Thyroid gland (tissue), 4 donors: Measurements from ENCODE around the gene POU2F3.

ENCODE experiments used
- POLR2A ChIP-seq, 2 donors: fragments of 450-650 bp; IDR thresholded peaks; one replicate each; pipeline ENCODE4 v1.6.1; 2017; ENCODE audit warnings: antibody characterized with exemption in 2 of 2, mild to moderate bottlenecking in 2 of 2, moderate library complexity in 1 of 2
- TF ChIP-seq, protein P1 (sequence below), 6 experiments: fragments of 200-600 bp in 3 of 6; fragments of 450-650 bp in 3 of 6; sonication (generic) in 3 of 6; IDR thresholded peaks; one replicate each; pipeline ENCODE4 v1.5.1; 2016 to 2019; ENCODE audit warnings: antibody characterized with exemption in 6 of 6, mild to moderate bottlenecking in 2 of 6, inconsistent platforms in 1 of 6, moderate library complexity in 1 of 6

DNA sequence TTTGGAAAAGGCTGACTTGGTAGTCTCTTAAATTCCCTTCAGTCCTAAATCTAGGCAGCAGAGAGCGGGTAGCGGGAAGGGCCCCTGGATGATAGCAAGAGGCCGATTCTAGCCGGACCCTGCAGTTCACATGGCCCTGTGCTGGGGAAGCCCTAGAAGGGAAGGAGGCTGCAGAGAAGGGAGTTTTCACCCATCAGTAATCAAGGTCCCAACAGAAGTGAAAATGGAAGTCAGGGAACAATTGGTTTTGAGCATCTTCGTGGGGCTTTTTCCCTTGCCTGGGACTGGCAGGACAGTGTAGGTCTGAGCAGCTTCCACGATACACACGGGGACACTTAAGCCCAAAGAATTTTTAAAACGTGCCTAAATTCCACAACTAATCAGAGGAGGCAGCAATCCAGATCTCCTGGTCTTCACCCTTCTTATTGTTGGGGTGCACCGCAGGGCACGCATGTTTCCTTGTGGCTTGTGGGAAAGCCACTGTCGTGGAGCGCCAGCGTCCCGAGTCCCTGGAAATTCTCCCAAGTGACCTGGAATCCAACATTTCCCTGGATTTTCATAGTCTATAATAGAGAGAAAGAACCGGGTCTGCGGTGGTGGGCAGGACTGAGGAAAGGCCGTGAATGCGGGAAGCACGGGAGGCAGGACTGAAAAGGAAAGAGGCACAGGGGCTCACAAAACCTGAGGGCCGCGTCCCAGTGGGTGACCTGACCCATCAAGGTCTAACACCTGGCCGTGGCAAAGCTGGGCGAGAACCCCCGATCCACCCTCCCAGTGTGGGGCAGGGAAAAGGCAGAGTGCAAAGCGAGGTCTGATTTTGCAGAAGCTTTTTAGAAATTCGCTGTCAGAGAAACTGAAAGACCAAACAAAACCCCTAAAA, 30.0 kb upstream of the POU2F3 start:
- TF ChIP-seq, protein P1, sequence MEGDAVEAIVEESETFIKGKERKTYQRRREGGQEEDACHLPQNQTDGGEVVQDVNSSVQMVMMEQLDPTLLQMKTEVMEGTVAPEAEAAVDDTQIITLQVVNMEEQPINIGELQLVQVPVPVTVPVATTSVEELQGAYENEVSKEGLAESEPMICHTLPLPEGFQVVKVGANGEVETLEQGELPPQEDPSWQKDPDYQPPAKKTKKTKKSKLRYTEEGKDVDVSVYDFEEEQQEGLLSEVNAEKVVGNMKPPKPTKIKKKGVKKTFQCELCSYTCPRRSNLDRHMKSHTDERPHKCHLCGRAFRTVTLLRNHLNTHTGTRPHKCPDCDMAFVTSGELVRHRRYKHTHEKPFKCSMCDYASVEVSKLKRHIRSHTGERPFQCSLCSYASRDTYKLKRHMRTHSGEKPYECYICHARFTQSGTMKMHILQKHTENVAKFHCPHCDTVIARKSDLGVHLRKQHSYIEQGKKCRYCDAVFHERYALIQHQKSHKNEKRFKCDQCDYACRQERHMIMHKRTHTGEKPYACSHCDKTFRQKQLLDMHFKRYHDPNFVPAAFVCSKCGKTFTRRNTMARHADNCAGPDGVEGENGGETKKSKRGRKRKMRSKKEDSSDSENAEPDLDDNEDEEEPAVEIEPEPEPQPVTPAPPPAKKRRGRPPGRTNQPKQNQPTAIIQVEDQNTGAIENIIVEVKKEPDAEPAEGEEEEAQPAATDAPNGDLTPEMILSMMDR (IDR thresholded peaks at IDR 0.05): no peak
- no peak for TF ChIP-seq POLR2A (IDR thresholded peaks at IDR 0.05)
